GM21423 (cell line): ENCODE results near the gene ZSCAN5A.
"Not testable (repeated sequence)": the region's sequence is repeated elsewhere in the genome, so short reads cannot be mapped to it uniquely, and the experiment has no call there.

ENCODE experiments used
- ATAC-seq: cut with Tn5 transposase; IDR thresholded peaks from one replicate; pipeline ENCODE4 v1.9.1; 2021; ENCODE audit warnings: mild to moderate bottlenecking, moderate library complexity; ENCODE audit not compliant: unreplicated experiment

ZSCAN5A gene

DNA sequence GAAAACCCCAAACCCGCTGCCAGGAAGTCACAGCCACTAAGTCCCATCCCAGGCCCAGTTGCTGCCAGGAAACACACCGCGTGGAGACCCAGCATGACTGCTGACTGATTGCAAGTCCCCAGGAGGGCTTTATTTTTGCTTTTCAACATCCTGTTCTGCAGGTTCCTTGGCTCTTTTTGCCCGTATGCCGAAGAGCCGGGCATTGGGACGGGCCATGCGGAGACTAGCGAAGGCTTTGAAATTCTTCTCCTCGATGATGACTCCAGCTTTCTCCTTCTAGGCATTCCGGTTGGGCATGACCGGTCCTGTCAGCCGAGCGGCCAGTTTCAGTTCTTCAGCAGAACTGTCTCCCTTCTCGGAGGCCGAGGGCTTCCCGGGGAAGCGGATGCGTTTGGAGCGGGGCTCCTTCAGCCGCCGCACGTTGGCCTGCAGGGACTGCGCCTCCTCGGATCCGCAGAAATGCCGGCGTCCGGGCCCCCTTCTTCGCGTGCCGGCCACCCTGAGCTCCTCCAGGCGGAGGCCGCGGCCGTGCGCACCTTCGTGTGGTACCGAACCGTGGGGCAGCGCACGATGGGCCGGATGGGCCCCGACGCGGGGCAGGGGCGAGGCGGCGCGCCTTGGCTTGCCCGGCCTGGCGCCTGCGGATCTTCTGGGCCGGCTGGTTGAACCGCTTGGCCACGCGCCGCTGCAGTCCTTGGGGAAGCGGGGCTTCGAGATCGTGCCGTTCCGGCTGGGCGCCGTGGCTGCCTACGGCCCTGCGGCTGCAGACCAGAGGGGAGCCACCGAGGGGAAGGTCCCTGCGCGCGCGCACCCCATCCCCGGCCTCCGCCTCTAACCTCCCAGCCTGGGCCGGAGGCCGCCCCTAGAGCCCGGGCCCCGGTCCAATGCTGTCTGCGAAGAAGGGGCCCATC lies 97.3 kb downstream of the ZSCAN5A start:
- no peak for ATAC-seq

- ATAC-seq: no peak
Observed at GRCh38 chr19:56211718-56212117, 102.9 kb downstream of the ZSCAN5A start.

DNA sequence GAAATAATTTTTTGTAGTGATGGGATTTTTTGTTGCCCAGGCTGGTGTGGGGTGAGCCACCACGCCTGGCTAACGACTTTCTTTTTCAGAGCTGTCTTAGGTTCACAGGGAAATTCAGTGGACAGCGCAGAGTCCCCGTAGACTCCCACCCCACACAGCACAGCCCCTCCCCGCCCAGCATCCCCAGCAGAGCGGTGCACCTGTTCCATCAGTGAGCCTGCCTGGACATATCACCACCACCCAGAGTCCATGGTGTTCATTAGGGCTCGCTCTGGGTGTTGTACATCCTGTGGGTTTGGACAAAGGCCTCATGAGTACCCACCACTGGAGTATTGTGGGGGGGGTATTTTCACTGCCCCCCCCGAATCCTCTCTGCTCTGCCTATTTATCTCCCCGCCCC lies 104.6 kb downstream of the ZSCAN5A start:
- not testable (repeated sequence) for ATAC-seq

DNA sequence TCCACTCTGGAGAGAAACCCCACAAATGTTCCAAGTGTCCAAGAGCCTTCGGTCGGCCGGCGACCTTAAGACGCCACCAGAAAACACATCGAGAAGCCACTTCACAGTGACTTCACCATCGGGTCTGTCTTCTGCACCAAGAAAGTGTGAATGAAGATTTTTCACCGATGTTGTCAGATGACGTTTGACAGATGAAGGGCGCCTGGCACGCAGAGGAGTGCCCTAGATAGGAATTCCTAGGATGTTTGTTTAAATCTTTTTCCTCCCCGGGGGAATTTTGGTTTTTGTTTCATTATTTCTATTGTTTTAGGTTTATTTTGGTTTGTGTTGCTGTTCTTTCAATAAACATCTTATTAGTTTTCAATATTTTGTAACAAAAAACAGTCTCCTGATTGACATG lies 105.5 kb downstream of the ZSCAN5A start:
- no peak for ATAC-seq

GRCh38 chr19:56207581-56207980 lies 107.1 kb downstream of the ZSCAN5A start:
- not testable (repeated sequence) for ATAC-seq

DNA sequence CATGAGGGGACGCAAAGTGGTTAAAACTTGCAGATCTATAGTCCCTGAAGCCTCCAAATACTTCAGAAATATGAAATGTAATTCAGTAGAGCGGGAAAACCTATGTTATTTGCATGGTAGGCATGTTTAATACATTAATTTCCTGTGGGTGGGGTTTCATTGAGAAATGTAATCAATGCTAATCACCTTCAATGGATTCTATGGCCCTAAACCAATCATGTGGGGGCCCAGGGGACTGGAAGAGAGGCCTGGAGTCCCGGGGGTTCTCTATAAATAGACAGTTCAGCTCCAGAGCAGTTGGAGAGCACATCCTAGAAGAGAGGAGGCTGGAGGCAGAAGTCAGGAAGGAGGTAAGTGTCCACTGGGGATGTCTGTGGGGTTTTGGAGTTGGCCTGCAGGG lies 112.7 kb downstream of the ZSCAN5A start, which contains the start of gene ZSCAN5C:
ZSCAN5C (plus strand) TSS at position 301 of the 400 bp plus-strand sequence. CDS start 3,641 bp downstream, outside the sequence.
- ATAC-seq: no peak

DNA sequence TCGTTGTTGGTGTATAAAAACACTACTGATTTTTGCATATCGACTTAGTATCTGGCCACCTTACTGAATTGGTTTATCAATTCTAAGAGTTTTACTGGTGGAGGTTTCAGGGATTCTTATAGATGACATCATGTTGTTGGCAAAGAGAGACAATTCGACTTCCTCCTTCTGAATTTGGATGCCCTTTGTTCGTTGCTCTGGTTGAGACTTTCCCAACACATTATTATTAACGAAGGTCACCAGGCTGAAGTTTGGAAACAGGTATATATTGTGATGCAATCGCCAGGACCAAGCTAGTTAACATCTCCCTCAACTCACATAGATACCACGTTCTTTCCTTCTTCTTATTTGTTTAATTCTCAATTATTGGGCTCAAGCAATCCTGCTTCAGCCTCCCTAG lies 115.0 kb downstream of the ZSCAN5A start:
- no peak for ATAC-seq

DNA sequence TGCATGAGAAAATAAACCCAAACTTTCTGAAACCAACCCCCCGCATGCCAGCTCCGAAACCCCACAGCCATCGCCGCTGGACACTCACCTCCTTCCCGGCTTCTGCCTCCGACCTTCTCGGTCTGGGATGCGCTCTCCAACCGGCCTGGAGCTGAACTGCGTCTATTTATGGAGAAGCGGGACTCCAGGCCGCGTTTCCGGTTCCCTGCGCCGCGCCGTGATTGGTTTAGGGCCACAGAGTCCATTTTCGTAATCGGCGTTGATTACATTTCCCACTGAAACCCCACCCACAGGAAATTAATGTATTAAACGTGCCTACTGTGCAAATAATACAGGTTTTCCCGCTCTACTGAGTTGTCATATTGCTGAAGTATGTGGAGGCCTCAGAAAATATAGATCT lies 117.0 kb downstream of the ZSCAN5A start, which contains the start of gene ZSCAN5B:
ZSCAN5B (minus strand) TSS at position 138 of the 400 bp plus-strand sequence. CDS start 4,731 bp downstream, outside the sequence.
- ATAC-seq: not testable (repeated sequence)

- no peak for ATAC-seq
Observed at GRCh38 chr19:56193981-56194640, 120.5 kb downstream of the ZSCAN5A start.

DNA sequence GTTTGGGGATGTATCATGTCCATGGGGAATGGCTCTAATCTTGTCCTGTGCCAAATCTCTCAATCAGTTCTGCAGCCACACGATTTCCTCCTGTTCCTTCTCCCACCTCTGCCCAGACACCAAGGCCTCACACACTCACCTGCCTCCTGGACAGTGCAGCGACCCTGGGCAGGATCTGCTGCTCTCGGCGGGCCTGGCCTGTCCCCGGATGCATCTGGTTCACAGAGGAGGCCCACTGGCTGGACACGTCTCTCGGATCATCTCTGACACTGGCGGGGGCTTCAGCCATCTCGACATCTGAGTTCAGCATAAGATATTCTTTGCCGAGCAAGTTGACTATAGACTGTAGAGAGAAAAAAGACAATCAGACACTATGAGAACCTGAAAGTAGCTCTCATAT lies 122.9 kb downstream of the ZSCAN5A start:
- no peak for ATAC-seq

GRCh38 chr19:56191115-56191514 lies 123.5 kb downstream of the ZSCAN5A start:
- ATAC-seq: no peak

GRCh38 chr19:56189785-56190184 lies 124.9 kb downstream of the ZSCAN5A start:
- no peak for ATAC-seq

GRCh38 chr19:56177564-56178243 lies 136.9 kb downstream of the ZSCAN5A start:
- ATAC-seq: no peak

DNA sequence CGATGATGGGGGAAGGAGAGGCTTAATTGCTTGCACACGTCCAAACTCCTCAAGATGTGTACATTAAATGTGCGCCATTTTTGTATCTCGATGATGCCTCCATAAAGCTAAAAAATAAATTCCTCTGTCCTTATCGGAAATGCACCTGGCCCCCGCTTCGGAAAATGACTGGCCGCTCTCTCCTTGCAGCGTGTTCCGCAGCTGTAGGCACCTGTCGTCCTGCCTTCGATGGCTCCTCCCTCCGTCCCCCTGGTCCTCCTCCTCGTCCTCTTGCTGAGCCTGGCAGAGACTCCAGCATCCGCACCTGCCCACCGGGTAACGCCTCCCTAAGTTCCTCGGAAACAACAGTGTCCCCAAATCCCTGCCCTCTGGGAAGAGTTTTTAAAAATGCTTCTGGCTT lies 137.8 kb downstream of the ZSCAN5A start:
- ATAC-seq: no peak

- ATAC-seq: not testable (repeated sequence)
Observed at GRCh38 chr19:56176310-56176709, 138.3 kb downstream of the ZSCAN5A start.

GRCh38 chr19:56175861-56176307 lies 138.8 kb downstream of the ZSCAN5A start, which contains the start of gene GALP:
TSS of gene GALP (plus strand) at chr19:56176008. CDS start at chr19:56177109, 1,101 bp downstream.
- not testable (repeated sequence) for ATAC-seq

DNA sequence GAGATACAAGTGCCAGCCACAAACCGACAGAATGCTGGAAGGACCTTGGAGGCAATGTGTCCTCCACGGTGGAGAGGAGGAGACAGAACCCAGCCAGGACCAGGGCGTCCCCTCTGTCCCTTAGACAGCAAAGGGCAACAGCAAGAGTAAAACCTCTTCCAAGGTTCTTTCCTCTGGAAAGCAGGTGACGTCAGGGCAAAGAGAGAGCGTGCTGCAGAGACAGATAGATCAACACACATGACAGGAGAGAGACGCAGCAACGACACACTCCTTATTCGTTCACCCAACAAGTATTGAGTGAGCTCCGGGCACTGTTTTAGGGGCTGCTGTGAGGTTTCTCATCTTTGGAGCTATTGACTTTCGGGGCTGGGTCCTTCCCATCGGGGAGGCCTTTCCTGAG lies 140.1 kb downstream of the ZSCAN5A start:
- ATAC-seq: no peak

DNA sequence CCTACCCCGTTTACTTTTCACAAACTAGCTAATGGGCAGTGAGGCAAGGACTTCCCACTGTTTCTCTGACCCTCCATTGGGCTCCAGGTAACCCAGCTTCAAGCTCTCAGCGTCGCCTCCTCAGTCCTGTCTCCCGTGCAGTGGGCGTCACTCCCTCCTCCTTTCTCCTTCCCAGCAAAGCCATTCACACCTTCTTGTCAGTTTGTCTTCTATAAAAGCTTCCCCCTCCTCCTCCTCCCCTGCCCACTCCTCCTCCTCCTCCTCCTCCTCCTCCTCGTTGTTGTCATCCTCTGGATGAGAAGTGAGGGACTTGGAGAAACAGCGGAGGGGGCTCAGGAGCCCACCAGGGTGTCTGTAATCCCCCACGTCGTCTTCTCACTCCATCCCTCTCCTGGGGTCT lies 140.6 kb downstream of the ZSCAN5A start:
- ATAC-seq: no peak
